ENCODE results near the gene C1GALT1. TPM values are rescaled to one million over a fixed set of nuclear protein-coding genes. Genes with fewer than 3 reads are reported as not detected.

C1GALT1 gene
- 34.5 and 72.8 TPM in 2 replicates for total RNA-seq

GRCh38 chr7:7182156-7183060, at the start of gene C1GALT1:
Gene C1GALT1 (plus strand): TSS chr7:7182544. CDS start chr7:7234320, 51,776 bp downstream.

All from nasal cavity respiratory epithelium epithelial cell of viscerocranial mucosa (primary cell).